HG02623 (cell line): Measurements from ENCODE around the gene TESK1.
"Not testable (repeated sequence)": the region's sequence is repeated elsewhere in the genome, so short reads cannot be mapped to it uniquely, and the experiment has no call there.

ENCODE experiments used
- ATAC-seq: cut with Tn5 transposase; IDR thresholded peaks from one replicate; pipeline ENCODE4 v1.9.1; 2021; ENCODE audit warnings: moderate library complexity; ENCODE audit not compliant: unreplicated experiment

The TESK1 gene

DNA sequence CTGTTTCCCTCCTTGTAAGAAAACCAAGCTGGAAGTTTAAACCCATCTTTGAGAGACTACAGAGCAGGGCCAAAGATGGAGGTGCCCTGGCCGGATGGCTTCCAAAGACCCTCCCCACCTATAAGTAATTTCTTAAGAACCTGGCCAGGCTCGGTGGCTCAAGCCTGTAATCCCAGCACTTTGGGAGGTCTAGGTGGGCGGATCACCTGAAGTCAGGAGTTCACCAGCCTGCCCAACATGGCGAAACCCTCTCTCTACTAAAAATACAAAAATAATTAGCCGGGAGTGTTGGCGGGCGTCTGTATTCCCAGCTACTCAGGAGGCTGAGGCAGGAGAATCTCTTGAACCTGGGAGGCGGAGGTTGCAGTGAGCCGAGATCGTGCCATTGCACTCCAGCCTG lies 40.7 kb downstream of the TESK1 start:
- not testable (repeated sequence) for ATAC-seq

- ATAC-seq, result no peak
Measured at GRCh38 chr9:35646153-35646532, 41.1 kb downstream of the TESK1 start.

DNA sequence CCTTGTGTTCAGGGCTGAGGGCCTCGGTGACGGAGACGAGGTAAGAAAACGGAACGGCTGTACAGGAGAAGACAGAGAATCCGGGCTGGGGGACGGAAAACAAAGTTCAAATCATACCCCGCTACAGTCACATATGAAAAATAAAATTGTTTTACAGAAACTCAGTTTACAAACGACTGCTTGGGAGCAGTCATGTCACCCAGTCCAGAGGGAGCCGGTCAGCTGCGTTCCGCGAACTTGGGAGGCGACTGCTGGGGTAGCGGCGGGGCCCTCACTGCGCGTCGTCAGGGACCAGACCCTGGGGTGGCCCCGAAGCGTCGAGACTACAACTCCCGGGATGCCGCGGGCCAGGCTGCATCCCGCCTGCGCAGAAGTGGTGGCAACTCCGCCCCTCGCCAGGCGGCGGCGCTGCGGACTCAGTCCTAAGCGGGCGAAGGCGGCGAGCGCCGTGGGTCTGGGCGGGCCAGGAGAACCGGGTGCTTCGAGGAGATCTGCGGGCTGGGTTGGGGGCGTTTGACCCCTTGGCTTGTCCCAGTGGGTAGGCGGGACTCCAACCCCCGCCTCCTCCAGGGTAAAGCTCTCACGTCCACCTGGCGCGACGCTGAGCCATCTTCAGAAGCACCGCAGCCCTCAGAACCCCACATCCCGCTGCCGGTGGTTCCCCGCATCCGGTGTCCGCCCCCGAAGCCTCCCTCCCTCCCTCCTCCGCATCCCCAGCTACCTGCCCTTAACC lies 41.6 kb downstream of the TESK1 start:
- peak; percentile 75 for ATAC-seq

- no peak for ATAC-seq
Measured at GRCh38 chr9:35649431-35650340, 44.6 kb downstream of the TESK1 start.

DNA sequence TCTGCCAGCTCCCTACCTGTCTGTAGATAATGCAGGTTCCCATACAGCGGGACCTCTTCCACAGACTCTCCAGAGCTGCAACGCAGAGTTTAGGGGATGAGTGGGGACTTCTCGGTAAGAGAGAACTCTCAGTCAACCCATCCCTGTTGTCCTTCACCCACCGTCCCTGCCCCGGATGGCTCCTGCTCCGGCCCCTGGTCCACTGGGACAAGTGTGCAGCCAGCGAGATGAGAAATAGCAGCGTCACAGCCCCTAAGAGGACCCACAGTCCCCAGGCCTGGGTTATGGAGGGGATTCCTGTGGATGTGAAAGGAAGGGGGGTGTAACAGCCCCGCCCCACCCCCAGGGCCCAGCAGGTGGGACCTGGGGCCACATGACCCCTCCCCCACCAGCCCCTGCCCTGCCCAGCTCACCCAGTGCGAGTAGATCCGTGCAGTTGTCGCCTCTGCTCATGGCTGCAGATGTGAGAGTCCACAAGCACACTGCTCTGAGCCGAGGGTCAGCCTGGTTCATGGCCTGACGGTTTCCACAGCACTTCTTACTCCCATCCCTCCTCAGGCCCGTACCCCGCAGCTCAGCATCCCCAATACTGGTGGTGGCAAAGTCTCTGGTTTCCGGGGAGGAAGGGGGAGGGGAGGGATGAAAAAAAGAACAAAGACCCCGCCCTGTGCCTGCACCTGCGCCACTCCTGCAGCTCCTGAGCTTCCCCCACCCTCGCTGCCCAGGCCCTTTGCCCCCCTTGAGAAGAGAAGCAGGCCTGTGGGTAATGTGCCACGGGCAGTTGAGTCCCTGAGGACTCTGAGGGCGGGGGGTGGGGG lies 45.5 kb downstream of the TESK1 start, which contains the start of gene SIT1:
SIT1 (minus strand) TSS at position 591 of the 818 bp plus-strand sequence; CDS start at position 513, 78 bp downstream.
- ATAC-seq, result no peak

DNA sequence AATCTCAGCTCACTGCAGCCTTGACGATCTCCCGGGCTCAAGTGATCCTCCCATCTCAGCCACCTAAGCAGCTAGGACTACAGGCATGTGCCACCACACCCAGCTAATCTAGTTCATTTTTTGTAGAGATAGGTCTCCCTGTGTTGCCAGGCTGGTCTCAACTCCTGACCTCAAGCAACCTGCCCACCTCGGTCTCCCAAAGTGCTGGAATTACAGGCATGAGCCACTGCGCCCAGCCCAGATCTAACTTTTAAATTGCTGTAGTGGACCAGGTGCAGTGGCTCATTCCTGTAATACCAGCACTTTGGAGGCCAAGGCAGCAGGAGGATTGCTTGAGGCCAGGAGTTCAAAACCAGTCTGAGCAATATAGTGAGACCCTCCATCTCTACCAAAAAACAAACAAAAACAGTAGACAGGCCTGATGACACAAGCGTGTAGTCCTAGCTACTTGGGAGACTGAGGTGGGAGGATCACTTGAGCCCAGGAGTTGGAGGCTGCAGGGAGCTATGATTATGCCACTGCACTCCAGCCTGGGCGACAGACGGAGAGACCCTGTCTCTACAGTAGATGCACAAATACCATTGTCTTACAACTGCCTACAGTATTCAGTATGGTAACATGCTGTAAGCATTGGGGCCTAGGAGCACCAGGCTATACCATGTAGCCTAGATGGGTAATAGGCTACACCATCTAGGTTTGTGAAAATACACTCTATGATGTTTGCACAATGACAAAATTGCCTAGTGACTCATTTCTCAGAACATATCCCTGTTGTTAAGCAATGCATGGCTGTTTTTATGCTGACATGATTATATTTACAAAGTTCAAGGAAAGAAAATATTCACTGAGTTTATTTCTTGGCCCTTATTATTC lies 47.1 kb downstream of the TESK1 start:
- ATAC-seq, result no peak

- no peak for ATAC-seq
Measured at GRCh38 chr9:35652829-35653209, 47.8 kb downstream of the TESK1 start.

DNA sequence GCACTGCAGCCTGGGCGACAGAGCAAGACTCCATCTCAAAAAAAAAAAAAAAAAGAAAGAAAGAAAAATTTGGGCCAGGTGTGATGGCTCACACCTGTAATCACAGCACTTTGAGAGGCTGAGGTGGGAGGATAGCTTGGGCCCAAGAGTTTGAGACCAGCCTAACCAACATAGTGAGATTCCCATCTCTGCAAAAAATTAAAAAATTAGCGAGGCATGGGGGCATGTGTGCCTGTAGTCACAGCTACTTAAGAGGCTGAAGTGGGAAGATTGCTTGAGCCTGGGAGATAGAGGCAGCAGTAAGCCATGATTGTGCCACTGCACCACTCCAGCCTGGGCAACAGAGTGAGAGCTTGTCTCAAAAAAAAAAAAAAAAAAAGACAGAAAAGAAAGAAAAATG lies 48.5 kb downstream of the TESK1 start:
- ATAC-seq, result no peak

DNA sequence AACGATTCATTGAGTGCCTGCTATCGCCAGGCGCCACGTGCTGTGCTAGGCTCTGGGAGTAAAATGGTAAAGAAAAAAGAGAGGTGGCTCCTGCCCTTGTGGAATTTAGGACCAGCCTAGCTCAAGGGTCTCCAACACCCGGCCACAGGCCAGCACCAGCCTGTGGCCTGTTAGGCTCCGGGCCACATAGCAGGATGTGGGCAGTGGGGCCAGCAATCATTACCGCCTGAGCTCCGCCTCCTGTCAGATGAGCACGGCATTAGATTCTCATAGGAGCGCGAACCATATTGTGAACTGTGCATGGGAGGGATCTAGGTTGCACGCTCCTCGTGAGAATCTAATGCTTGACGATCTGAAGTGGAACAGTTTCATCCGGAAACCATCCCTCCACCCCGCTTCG lies 51.3 kb downstream of the TESK1 start:
- no peak for ATAC-seq

GRCh38 chr9:35656831-35657545 lies 51.9 kb downstream of the TESK1 start:
- no peak for ATAC-seq

DNA sequence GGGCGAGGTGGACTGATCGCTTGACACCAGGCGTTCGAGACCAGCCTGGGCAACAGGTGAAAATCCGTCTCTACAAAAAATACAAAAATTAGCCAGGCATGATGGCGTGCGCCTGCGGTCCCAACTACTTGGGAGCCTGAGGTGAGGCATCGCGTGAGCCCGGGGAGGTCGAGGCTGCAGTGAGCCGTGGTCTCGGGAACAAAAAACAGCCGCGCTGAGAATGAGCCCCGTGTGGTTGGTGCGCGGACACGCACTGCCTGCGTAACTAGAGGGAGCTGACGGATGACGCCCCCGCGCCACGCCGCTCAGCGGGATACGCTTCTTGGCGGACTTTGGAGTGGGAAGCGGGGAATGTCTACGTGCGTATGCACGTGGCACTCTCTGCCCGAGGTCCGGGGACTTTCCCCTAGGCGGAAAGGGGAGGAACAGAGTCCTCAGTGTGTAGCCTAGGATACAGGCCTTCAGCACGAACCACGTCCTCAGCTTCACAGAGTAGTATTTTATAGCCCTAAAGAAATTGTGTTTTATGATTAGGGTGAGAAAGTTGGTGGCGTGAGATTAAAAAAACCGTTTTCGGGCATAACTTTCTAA lies 52.6 kb downstream of the TESK1 start, which contains the start of gene RMRP:
RMRP (minus strand) TSS at position 474 of the 591 bp plus-strand sequence.
- peak; percentile 80 for ATAC-seq

DNA sequence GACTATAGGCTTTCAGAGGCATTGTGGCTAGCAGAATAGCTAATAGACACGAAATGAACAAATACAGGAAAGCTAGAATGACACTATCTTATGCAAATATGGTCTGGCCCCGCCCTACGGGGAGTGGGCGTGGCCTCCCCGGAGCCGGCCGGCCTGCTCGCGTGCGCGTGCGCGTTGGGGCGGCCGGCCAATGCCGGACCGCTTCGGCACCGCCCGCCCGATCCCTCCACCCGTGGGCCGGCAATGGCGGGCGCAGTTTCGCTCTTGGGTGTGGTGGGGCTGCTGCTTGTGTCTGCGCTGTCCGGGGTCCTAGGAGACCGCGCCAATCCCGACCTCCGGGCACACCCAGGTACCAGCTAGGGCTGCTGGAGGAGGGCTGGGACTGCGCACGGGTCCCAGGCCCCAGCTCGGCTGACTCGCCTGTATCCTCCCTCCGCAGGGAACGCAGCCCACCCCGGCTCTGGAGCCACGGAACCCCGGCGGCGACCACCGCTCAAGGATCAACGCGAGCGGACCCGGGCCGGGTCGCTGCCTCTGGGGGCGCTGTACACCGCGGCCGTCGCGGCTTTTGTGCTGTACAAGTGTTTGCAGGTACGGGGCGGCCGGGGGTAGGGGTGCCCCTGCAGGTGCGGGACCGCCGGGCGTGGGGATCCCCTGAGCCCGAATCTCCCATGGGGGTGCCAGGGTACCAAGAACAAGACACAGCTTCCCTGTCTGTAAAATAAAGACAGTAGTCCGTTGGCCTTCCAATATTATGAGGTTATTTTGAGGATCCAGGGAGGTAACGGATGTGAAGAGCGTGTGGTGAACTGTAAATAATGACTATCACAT lies 53.3 kb downstream of the TESK1 start, which contains the start of gene CCDC107:
CCDC107 (plus strand) TSS at position 156 of the 831 bp plus-strand sequence; CDS start at position 244, 88 bp downstream.
- peak; percentile 64 for ATAC-seq

GRCh38 chr9:35658968-35659220 lies 53.8 kb downstream of the TESK1 start:
- no peak for ATAC-seq

DNA sequence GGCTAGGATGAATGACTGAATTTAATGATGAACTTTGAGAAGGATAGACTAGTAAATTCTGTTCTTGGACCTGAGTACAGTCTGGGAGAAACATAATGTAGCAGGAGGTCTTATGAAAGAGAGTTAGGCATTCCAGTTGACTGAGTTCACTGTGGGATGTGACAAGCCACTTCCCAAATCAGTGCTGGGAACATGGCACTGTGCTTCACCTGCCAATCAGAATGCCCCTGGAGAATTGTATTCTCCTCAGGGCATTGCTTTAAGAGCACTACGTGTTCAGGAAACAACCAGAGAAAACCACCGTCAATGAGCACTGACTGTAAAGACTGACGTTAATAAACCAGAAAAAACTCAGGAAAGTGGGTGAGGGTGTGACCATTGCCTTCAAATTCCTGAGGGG lies 54.3 kb downstream of the TESK1 start:
- ATAC-seq, result no peak
